Astrocyte of the cerebellum (primary cell): ENCODE data around the gene SELENON.

Source experiments
- DNase-seq: peaks from one replicate; pipeline ENCODE4 v3.0.0-alpha.2; 2011; ENCODE audit warnings: low read depth
- H3K4me3 ChIP-seq: 2 replicates; pipeline ENCODE4 v1.5.1; 2011; ENCODE audit warnings: mild to moderate bottlenecking, low read depth, low read length, moderate library complexity
- CTCF ChIP-seq: IDR thresholded peaks from 2 replicates; pipeline ENCODE4 v1.5.1; 2012; ENCODE audit warnings: low read length, low read depth, moderate library complexity, mild to moderate bottlenecking; ENCODE audit errors: missing control alignments
- in situ Hi-C: cut with HindIII; loops from 2 replicates; pipeline ENCODE4 v1.10.0; 2017; ENCODE audit warnings: low sequenced_read_pairs

SELENON gene

GRCh38 chr1:25804964-25805862 lies 5.2 kb downstream of the SELENON start:
- no peak for TF ChIP-seq CTCF
- DNase-seq: no peak
- in situ Hi-C loops: no loop called here
- no peak overlapping the region for H3K4me3 ChIP-seq

- no peak overlapping the region for H3K4me3 ChIP-seq
- no peak for TF ChIP-seq CTCF
- DNase-seq: no peak
- in situ Hi-C loops: no loop called here
Observed at GRCh38 chr1:25805863-25806225, 5.9 kb downstream of the SELENON start.

- H3K4me3 ChIP-seq: no peak overlapping the region
- in situ Hi-C loops: no loop called here
- TF ChIP-seq CTCF: no peak
- DNase-seq: no peak
Observed at GRCh38 chr1:25806418-25806817, 6.4 kb downstream of the SELENON start.

- DNase-seq: no peak
- in situ Hi-C loops: no loop called here
- no peak for TF ChIP-seq CTCF
- H3K4me3 ChIP-seq: no peak overlapping the region
Observed at GRCh38 chr1:25807480-25808390, 7.7 kb downstream of the SELENON start.

- DNase-seq: no peak
- in situ Hi-C loops: no loop called here
- H3K4me3 ChIP-seq: no peak overlapping the region
- TF ChIP-seq CTCF: no peak
Observed at GRCh38 chr1:25808481-25809244, 8.7 kb downstream of the SELENON start.

- in situ Hi-C loops: no loop called here
- no peak overlapping the region for H3K4me3 ChIP-seq
- DNase-seq: no peak
- no peak for TF ChIP-seq CTCF
Observed at GRCh38 chr1:25809283-25809926, 9.4 kb downstream of the SELENON start.
